H1 (cell line): Measurements from ENCODE around the gene TTC21A. TPM values are rescaled to one million over a fixed set of nuclear protein-coding genes. Genes with fewer than 3 reads are reported as not detected.

Experiments
- CTCF ChIA-PET: fragments of 300-600 bp; sonication (Branson Sonifier 250); formaldehyde crosslinking; loops from one replicate; lab custom pipeline; 2021; ENCODE audit not compliant: partially characterized antibody; lab: Charles Lee
- POLR2A ChIA-PET: fragments of 300-600 bp; sonication (Branson Sonifier 250); formaldehyde crosslinking; loops from one replicate; lab custom pipeline; 2021; ENCODE audit warnings: inconsistent platforms; ENCODE audit not compliant: partially characterized antibody; lab: Charles Lee
- DNase-seq, 2 experiments: peaks; one replicate each; pipeline versions ENCODE4 v3.0.0 to v3.0.0-alpha.2; 2010 to 2022; ENCODE audit warnings: low spot score in 2 of 2, low read depth in 1 of 2, mixed read lengths in 1 of 2
- FAIRE-seq: peaks from 2 replicates; lab custom pipeline; 2011; peaks lifted over from hg19 to GRCh38; lab: Jason Lieb, UNC
- H2AFZ ChIP-seq: 2 replicates; pipeline ENCODE4 v1.8.1; 2012; ENCODE audit warnings: low read length, inconsistent platforms
- H2AK5ac ChIP-seq: 2 replicates; pipeline ENCODE4 v1.6.1; 2013; ENCODE audit warnings: low read depth, low read length
- H2BK120ac ChIP-seq: replicated peaks from 2 replicates; pipeline ENCODE3; 2013; ENCODE audit warnings: low read depth, low read length, inconsistent platforms
- H2BK12ac ChIP-seq: 2 replicates; pipeline ENCODE4 v1.6.1; 2013; ENCODE audit warnings: low read depth, low read length
- H2BK15ac ChIP-seq: 2 replicates; pipeline ENCODE4 v1.6.1; 2013; ENCODE audit warnings: low read length
- H2BK20ac ChIP-seq: 2 replicates; pipeline ENCODE4 v1.6.1; 2013; ENCODE audit warnings: low read length
- H2BK5ac ChIP-seq: 2 replicates; pipeline ENCODE4 v1.6.1; 2013; ENCODE audit warnings: low read depth, low read length
- H3K14ac ChIP-seq: 2 replicates; pipeline ENCODE4 v1.6.1; 2013; ENCODE audit warnings: inconsistent platforms; ENCODE audit not compliant: insufficient read length
- H3K18ac ChIP-seq: 2 replicates; pipeline ENCODE4 v1.6.1; 2013; ENCODE audit warnings: low read length; ENCODE audit errors: extremely low read depth
- H3K23ac ChIP-seq: 2 replicates; pipeline ENCODE4 v1.6.1; 2013; ENCODE audit warnings: inconsistent platforms; ENCODE audit not compliant: insufficient read length
- H3K23me2 ChIP-seq: 2 replicates; pipeline ENCODE4 v1.6.1; 2013; ENCODE audit warnings: low read depth, low read length
- H3K27ac ChIP-seq: 2 replicates; pipeline ENCODE4 v1.6.1; 2011; ENCODE audit warnings: low read depth, low read length, inconsistent platforms
- H3K27me3 ChIP-seq, 4 experiments: replicated peaks in 1 of 4; 1 replicate in 1 of 4; 2 replicates in 3 of 4; pipeline versions ENCODE4 v1.6.1 to v1.8.1; 2011 to 2013; ENCODE audit warnings: low read length in 3 of 4, mild to moderate bottlenecking in 3 of 4, inconsistent platforms in 2 of 4, mixed read lengths in 2 of 4, moderate library complexity in 1 of 4; ENCODE audit not compliant: control insufficient read depth in 3 of 4, insufficient read depth in 3 of 4; ENCODE audit errors: extremely low read depth in 1 of 4
- H3K36me3 ChIP-seq, 4 experiments: 2 replicates each; pipeline versions ENCODE4 v1.6.1 to v1.8.1; 2011 to 2013; ENCODE audit warnings: mild to moderate bottlenecking in 4 of 4, low read length in 3 of 4, moderate library complexity in 2 of 4, control low read depth in 1 of 4, inconsistent platforms in 1 of 4; ENCODE audit not compliant: insufficient read depth in 4 of 4, control insufficient read depth in 2 of 4
- H3K4ac ChIP-seq: replicated peaks from 2 replicates; pipeline ENCODE3; 2013; ENCODE audit warnings: low read length, low read depth, mixed read lengths, inconsistent platforms; ENCODE audit not compliant: insufficient read length
- H3K4me1 ChIP-seq, 4 experiments: replicated peaks in 1 of 4; 1 replicate in 1 of 4; 2 replicates in 3 of 4; pipeline versions ENCODE4 v1.6.1 to v1.8.1; 2011 to 2013; ENCODE audit warnings: low read length in 3 of 4, inconsistent platforms in 2 of 4, mixed read lengths in 1 of 4; ENCODE audit not compliant: insufficient read depth in 4 of 4, control insufficient read depth in 3 of 4
- H3K4me2 ChIP-seq, 2 experiments: 2 replicates each; pipeline versions ENCODE4 v1.6.1 to v1.8.1; 2011 to 2013; ENCODE audit warnings: low read depth in 2 of 2, low read length in 2 of 2, control low read depth in 1 of 2, inconsistent platforms in 1 of 2, mild to moderate bottlenecking in 1 of 2; ENCODE audit not compliant: insufficient read depth in 1 of 2
- H3K4me3 ChIP-seq, 4 experiments: fragments of 200-600, 300-600 bp in 1 of 4; sonication (generic), shearing (Covaris generic), sonication (Bioruptor Twin) in 1 of 4; 2 replicates each; pipeline versions ENCODE4 v1.5.1 to v1.8.1; 2011 to 2016; ENCODE audit warnings: low read length in 4 of 4, low read depth in 3 of 4, control low read depth in 2 of 4, inconsistent platforms in 2 of 4, mild to moderate bottlenecking in 2 of 4, mixed read lengths in 1 of 4, moderate library complexity in 1 of 4; ENCODE audit not compliant: insufficient read depth in 2 of 4; ENCODE audit errors: extremely low read depth in 1 of 4
- H3K56ac ChIP-seq: replicated peaks from 2 replicates; pipeline ENCODE3; 2013; ENCODE audit warnings: low read depth, mild to moderate bottlenecking, mixed read lengths, low read length, inconsistent platforms; ENCODE audit not compliant: insufficient read length
- H3K79me1 ChIP-seq: 2 replicates; pipeline ENCODE4 v1.6.1; 2013; ENCODE audit warnings: low read depth, low read length, control low read depth
- H3K79me2 ChIP-seq, 2 experiments: 2 replicates each; pipeline versions ENCODE4 v1.6.1 to v1.8.1; 2012 to 2013; ENCODE audit warnings: low read length in 2 of 2, mild to moderate bottlenecking in 2 of 2, inconsistent platforms in 1 of 2; ENCODE audit not compliant: insufficient read depth in 2 of 2, control insufficient read depth in 1 of 2
- H3K9ac ChIP-seq, 4 experiments: replicated peaks in 1 of 4; 1 replicate in 1 of 4; 2 replicates in 3 of 4; pipeline versions ENCODE4 v1.6.1 to v1.8.1; 2011 to 2013; ENCODE audit warnings: low read depth in 3 of 4, low read length in 3 of 4, control low read depth in 2 of 4, mild to moderate bottlenecking in 2 of 4, moderate library complexity in 2 of 4, inconsistent platforms in 1 of 4; ENCODE audit errors: extremely low read depth in 1 of 4
- H3K9me3 ChIP-seq, 2 experiments: 2 replicates each; pipeline versions ENCODE4 v1.6.1 to v1.8.1; 2012 to 2013; ENCODE audit warnings: mild to moderate bottlenecking in 2 of 2, moderate library complexity in 2 of 2, control low read depth in 1 of 2, inconsistent platforms in 1 of 2, low read depth in 1 of 2, low read length in 1 of 2, mixed read lengths in 1 of 2; ENCODE audit not compliant: insufficient read depth in 2 of 2
- H4K20me1 ChIP-seq, 2 experiments: replicated peaks in 1 of 2; 2 replicates each; pipeline versions ENCODE3 to v1.8.1; 2011 to 2013; ENCODE audit warnings: inconsistent platforms in 2 of 2, low read length in 2 of 2, mild to moderate bottlenecking in 1 of 2; ENCODE audit not compliant: insufficient read depth in 2 of 2, control insufficient read depth in 1 of 2
- H4K5ac ChIP-seq: 2 replicates; pipeline ENCODE4 v1.6.1; 2013; ENCODE audit warnings: low read length, low read depth, mixed read lengths, inconsistent platforms; ENCODE audit not compliant: insufficient read length
- H4K8ac ChIP-seq: 2 replicates; pipeline ENCODE4 v1.8.0; 2013; ENCODE audit warnings: mild to moderate bottlenecking, moderate library complexity, low read length, inconsistent platforms; ENCODE audit not compliant: insufficient read depth; ENCODE audit errors: extremely low read depth
- H4K91ac ChIP-seq: replicated peaks from 2 replicates; pipeline ENCODE3; 2013; ENCODE audit warnings: low read length, mixed read lengths, inconsistent platforms; ENCODE audit not compliant: insufficient read length
- ATF2 ChIP-seq: IDR thresholded peaks from 2 replicates; pipeline ENCODE4 v1.6.1; 2012; ENCODE audit warnings: low read length, inconsistent platforms
- CHD2 ChIP-seq: IDR thresholded peaks from 2 replicates; pipeline ENCODE4 v1.6.1; 2012; ENCODE audit warnings: low read length, improper control_type of control experiment
- CTCF ChIP-seq, 3 experiments: IDR thresholded peaks; 1 replicate in 2 of 3; 2 replicates in 1 of 3; pipeline versions ENCODE4 v1.5.1 to v1.6.1; 2011; ENCODE audit warnings: low read length in 3 of 3, mild to moderate bottlenecking in 3 of 3, inconsistent platforms in 2 of 3, low read depth in 1 of 3, moderate library complexity in 1 of 3; ENCODE audit not compliant: insufficient read depth in 1 of 3; ENCODE audit errors: control extremely low read depth in 1 of 3
- FOSL1 ChIP-seq: IDR thresholded peaks from 2 replicates; pipeline ENCODE4 v1.6.1; 2011; ENCODE audit warnings: mild to moderate bottlenecking, low read depth, low read length, moderate library complexity; ENCODE audit not compliant: insufficient read depth
- GABPA ChIP-seq: IDR thresholded peaks from 2 replicates; pipeline ENCODE4 v1.6.1; 2011; ENCODE audit warnings: mild to moderate bottlenecking, low read length, moderate library complexity, borderline replicate concordance; ENCODE audit not compliant: insufficient read depth
- POLR2AphosphoS5 ChIP-seq: IDR thresholded peaks from 2 replicates; pipeline ENCODE4 v1.6.1; 2011; ENCODE audit warnings: low read depth, low read length
- SIN3A ChIP-seq, 2 experiments: IDR thresholded peaks in 1 of 2; conservative IDR thresholded peaks in 1 of 2; 2 replicates each; pipeline ENCODE4 v1.6.1; 2011 to 2012; ENCODE audit warnings: low read length in 2 of 2, improper control_type of control experiment in 1 of 2, low read depth in 1 of 2, mild to moderate bottlenecking in 1 of 2
- YY1 ChIP-seq: IDR thresholded peaks from 2 replicates; pipeline ENCODE4 v1.6.1; 2011; ENCODE audit warnings: low read depth, mild to moderate bottlenecking, low read length
- whole genome bisulfite sequencing, 2 experiments: shearing (Covaris generic) in 1 of 2; methylation state at CpG; one replicate each; pipeline versions ENCODE4 v1.1.6 to v1.1.7; 2013 to 2015; ENCODE audit warnings: low lambda C conversion rate in 2 of 2, mixed read lengths in 2 of 2, inconsistent platforms in 1 of 2, low coverage in 1 of 2, missing lambda C conversion rate in 1 of 2; ENCODE audit not compliant: insufficient replicate concordance in 2 of 2, insufficient coverage in 1 of 2, insufficient read length in 1 of 2; ENCODE audit errors: extremely low coverage in 1 of 2, missing lambda C conversion rate in 1 of 2; 5-methylcytosine and 5-hydroxymethylcytosine counted together
- polyA plus RNA-seq, 7 experiments: library from polyadenylated mRNA; depleted of rRNA in 3 of 7; stranded (reverse) in 5 of 7; unstranded in 2 of 7; fragments of >200 nt in 5 of 7; fragments of 200-250 nt in 2 of 7; gene quantifications; 1 replicate in 5 of 7; 2 replicates in 1 of 7; 4 replicates in 1 of 7; pipeline versions ENCODE4 v1.2.1 to v1.2.3, GENCODE V29; 2011 to 2013; ENCODE audit warnings: missing spikeins in 2 of 7, mixed read lengths in 2 of 7
- total RNA-seq: library from RNA; stranded (reverse); fragmentation: NEBNext Ultra II Directional; extraction: Animal tissue kit (Norgen Biotek cat#: 25700); gene quantifications from 2 replicates; pipeline ENCODE4 v1.2.1, GENCODE V29; 2021

The TTC21A gene
- total and polyA plus RNA-seq, 2 of the 8 experiments (the other 6 are each of a cell fraction or from before 2014, with no cell fraction given), result 2.3 to 2.8 TPM

- no peak overlapping the region for H4K5ac ChIP-seq
- peaks cover 0 to 3% (median 0%) of the 10 kb centered on the region in 4 experiments; a peak in 2 of 7 replicates for H3K4me1 ChIP-seq
- CTCF ChIA-PET, result interaction anchor here (0.6 to 1.7 kb wide), 2 partner anchors 10 to 134 kb away, joined by 3 to 8 read pairs; no protein-coding TSS in a partner anchor
- H4K8ac ChIP-seq, result no peak overlapping the region
- H2BK120ac ChIP-seq, result no peak overlapping the region
- no peak overlapping the region for H3K4ac ChIP-seq
- H2BK20ac ChIP-seq, result no peak overlapping the region
- WGBS, 2 experiments, result 83% methylated on average over 2 of the region's 2 CpGs; no CpG with 5 or more reads in 1 of the 2 experiments
- H2AFZ ChIP-seq, result no peak overlapping the region
- no peaks in the 10 kb centered on the region for H3K23me2 ChIP-seq
- H3K9ac ChIP-seq, result no peak overlapping the region
- H2BK15ac ChIP-seq, result no peak overlapping the region
- no peak overlapping the region for H3K4me3 ChIP-seq
- H3K79me2 ChIP-seq, result no peaks in the 10 kb centered on the region
- no peaks in the 10 kb centered on the region for H3K9me3 ChIP-seq
- POLR2A ChIA-PET, result interaction anchor here (2.8 kb wide), 1 partner anchor 10 kb away, joined by 16 read pairs; no protein-coding TSS in a partner anchor
- peaks cover 2% of the 10 kb centered on the region; the same call in 1 of the 2 replicates for H3K79me1 ChIP-seq
- no peak overlapping the region for H4K91ac ChIP-seq
- peak overlapping the region; percentile 18; the same call in 1 of the 2 replicates for H2BK5ac ChIP-seq
- H3K4me2 ChIP-seq, result no peak overlapping the region
- no peak overlapping the region for H3K56ac ChIP-seq
- peaks cover 0 to 12% of the 10 kb centered on the region in 2 experiments for H4K20me1 ChIP-seq
- no peak overlapping the region for H3K14ac ChIP-seq
- no peaks in the 10 kb centered on the region for H3K27me3 ChIP-seq
- no peak overlapping the region for H3K18ac ChIP-seq
- FAIRE-seq, result no peak
- H3K36me3 ChIP-seq, result peaks cover 11 to 34% (median 21%) of the 10 kb centered on the region in 4 experiments; a peak in 6 of 8 replicates
- H3K23ac ChIP-seq, result no peak overlapping the region
- H2AK5ac ChIP-seq, result no peak overlapping the region
- H3K27ac ChIP-seq, result no peak overlapping the region
- no peak overlapping the region for H2BK12ac ChIP-seq
- DNase-seq, result no peak
- TF ChIP-seq GABPA (no peak), CHD2 (no peak), SIN3A (conservative IDR thresholded peaks at IDR 0.05 in 1 of 2, IDR thresholded peaks at IDR 0.05 in 1 of 2; ENCODE audit: low read depth in 1 of 2, low read length in 2 of 2) (no peak), CTCF (IDR thresholded peaks at IDR 0.05; ENCODE audit: control extremely low read depth in 1 of 3, insufficient read depth in 1 of 3, low read depth in 1 of 3, low read length in 3 of 3) (no peak), POLR2AphosphoS5 (no peak), YY1 (no peak), FOSL1 (no peak), ATF2 (no peak)
Measured at GRCh38 chr3:39140341-39140971, 33.0 kb downstream of the TTC21A start.
